ENCODE data around the gene SPINK1.
"Not testable (repeated sequence)": the region's sequence is repeated elsewhere in the genome, so short reads cannot be mapped to it uniquely, and the experiment has no call there.

SPINK1 gene

DNA sequence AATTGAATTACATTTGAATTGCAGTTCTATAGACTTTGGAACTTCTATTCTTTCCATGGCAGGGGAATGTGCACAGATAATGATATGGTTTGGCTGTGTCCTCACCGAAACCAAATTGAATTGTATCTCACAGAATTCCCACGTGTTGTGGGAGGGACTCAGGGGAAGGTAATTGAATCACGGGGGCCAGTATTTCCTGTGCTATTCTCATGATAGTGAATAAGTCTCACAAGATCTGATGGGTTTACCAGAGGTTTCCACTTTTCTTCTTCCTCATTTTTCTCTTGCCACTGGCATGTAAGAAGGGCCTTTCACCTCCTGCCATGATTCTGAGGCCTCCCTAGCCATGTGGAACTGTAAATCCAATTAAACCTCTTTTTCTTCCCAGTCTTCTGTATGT is 28.3 kb downstream of the SPINK1 start:
- not testable (repeated sequence) for DNase-seq

DNA sequence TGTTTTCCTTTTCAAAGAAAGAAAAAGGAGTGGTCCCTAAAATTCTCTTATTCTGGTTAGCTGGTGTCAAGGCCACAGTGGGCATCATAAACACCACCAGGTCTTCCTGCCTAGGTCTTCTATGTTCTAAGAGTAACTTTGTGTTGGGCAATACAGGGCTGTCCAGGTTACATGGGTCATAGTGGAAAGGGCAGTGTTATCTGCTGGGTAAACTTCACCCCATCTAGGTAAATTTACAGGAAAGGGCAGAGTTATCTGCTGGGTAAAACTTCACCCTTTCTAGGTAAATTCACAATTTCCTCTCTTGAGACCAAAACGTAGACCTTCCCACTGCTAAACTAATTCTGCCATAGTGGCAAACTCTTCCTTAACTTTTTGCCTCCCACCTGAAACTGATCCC is 30.0 kb downstream of the SPINK1 start:
- no peak for DNase-seq

DNA sequence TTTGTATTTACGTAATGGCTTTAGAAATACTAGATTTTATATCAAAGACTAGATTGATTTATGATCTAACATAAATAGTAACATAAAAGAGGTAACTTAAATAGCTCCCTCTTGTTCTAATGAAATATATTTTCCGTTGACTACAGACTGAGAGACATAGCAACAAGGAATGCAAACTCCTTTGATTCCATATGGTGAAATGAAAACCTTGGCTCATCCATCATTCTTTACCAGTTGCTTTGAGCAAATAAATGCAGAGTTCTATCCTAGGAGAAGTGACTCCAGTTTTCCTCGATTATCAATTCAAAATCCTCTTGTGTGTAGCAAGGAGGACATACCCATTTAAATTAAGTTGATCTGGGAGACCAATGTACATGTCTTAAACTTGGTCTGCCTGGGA is 31.0 kb downstream of the SPINK1 start:
- DNase-seq, result no peak

DNA sequence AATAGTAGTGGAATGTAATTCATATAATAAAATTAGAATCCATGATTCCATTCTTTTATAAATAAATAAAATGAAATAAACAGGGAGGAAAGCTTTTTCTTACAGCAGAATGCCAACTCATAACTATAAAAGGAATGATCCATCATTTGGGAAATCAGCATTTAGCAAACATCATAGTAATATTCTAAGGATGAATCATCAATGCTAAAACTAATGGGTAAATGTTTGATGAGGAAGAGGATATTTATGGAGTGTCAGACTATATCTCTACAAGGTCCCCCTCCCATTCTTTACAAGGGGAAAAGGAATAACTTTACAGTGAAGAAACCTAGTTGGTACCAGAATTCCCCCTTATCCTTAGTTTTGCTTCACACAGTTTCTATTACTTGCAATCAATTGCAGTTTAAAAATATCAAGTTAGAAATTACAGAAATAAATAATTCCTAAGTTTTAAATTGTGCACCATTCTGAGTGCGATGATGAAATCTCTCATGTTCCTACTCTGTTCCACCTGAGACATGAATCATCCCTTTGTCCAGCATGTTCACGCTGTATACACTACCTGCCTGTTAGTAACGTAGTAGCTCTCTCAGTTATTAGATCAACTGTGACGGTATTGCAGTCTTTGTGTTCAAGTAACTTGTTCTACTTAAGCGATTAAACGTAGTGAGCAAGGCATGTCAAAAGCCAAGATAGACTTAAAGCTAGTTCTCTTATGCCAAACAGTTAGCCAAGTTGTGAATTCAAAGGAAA is 34.7 kb downstream of the SPINK1 start:
- DNase-seq, result no peak

DNA sequence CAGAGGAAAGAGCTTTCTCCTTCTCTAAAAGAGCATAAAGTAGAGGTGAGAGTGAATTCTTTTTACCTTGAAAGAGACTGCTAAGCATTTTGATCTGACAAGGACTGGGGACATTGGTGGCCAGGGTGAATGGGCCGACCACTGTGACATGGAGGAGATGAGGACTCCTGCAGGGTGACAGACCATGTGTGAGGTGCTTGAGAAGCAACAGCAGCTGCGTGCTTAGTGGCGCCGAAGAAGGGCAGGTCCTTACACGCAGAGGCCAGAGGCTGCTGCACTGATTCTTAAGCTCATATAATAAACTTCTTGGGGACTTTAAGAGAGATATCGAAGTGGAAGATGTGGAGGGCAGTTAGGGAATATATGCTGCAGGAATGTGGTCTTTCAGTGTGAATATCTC is 40.3 kb downstream of the SPINK1 start:
- no peak for DNase-seq

DNA sequence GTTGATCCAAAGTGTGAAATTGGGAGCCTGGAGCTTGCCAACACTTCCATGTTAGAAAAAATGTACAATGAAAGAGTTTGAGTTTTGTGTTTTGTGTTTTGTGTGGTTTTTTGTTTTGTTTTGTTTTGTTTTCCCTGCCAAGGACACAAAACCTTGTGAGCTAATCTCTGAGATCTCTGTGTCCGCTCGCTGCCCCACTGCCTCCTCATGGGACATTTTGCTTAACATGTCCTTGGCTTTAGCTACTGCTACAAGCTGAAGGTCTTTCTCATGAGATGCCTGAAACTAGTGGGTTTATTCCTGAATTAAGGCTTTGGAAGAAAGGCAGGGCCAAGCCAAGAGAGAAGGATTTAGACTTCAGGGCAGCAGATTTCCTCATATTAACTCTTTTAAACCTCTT is 41.7 kb downstream of the SPINK1 start:
- no peak for DNase-seq

DNA sequence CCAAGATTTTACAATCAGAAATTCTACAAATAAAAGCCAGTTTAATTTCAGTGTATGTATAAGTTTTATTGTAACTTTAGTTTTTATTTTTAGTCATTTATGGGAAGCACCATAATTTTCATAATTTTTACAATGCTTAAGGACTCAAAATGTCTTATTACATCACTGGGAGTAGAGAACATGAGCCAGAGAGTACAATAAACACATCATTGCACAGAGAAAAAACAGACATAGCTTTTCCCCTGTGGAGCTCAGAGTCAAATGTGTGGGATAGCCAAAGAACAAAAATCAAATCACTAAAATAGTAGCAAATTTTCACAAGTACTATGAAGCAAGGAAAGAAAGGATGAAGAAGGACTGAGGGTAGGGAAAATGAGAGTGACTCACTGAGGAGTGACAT is 43.4 kb downstream of the SPINK1 start:
- no peak for DNase-seq

DNA sequence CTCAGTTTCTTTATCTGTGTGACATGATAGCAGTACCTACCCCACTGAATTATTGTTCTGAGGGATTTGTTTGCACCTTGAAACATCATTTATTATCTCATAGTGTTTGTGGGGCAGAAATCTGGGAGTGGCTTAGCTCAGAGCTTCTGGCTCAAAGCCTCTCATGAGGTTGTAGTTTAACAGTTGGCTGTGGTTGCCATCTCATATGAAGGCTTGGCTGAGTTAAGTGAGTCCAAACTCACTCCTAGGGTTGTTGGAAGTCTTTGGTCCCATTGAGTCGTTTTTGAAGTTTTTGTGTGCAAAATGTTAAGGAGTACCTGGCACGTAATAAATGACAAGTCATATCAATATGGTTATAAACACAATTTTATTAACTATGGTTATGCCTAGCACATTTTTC is 45.3 kb downstream of the SPINK1 start:
- no peak for DNase-seq

DNA sequence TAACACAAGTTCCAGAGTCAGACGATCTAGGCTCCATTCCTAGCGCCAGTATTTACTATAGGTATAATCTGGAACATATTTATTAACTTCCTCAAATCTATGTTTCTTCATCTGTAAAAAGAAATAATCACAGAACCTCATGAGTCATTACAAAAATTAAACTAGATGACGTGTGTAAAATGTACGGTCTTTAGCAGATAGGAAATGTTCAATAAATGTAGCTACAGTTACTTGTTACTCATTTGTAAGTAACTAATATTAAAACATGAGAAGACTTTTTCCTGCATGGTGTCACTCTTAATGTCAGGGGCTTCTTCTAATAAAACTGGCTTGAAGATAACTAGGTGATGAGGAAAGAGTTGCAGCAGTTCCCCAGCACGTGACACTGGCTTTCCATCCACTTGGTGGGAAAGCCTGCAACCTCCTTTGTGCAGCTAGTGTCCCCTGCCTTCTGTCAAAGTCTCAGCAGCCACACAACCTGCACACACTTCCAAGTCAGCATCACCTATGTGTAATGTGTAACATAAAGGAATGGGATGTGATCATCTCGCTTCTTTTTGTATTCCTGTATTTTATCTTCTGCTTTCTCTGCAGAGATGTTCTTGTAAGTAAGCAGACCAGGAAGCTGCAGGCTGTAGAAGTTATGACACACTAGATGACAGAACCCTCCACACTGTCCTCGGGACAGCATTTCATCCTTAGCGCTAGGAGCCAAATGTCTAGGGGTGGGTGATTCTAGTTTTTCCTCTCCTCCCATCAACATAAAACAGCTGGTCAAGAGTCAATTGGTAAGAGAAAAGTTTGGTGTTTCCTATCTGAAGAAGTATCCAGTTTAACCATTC is 47.1 kb downstream of the SPINK1 start:
- DNase-seq, result no peak

DNA sequence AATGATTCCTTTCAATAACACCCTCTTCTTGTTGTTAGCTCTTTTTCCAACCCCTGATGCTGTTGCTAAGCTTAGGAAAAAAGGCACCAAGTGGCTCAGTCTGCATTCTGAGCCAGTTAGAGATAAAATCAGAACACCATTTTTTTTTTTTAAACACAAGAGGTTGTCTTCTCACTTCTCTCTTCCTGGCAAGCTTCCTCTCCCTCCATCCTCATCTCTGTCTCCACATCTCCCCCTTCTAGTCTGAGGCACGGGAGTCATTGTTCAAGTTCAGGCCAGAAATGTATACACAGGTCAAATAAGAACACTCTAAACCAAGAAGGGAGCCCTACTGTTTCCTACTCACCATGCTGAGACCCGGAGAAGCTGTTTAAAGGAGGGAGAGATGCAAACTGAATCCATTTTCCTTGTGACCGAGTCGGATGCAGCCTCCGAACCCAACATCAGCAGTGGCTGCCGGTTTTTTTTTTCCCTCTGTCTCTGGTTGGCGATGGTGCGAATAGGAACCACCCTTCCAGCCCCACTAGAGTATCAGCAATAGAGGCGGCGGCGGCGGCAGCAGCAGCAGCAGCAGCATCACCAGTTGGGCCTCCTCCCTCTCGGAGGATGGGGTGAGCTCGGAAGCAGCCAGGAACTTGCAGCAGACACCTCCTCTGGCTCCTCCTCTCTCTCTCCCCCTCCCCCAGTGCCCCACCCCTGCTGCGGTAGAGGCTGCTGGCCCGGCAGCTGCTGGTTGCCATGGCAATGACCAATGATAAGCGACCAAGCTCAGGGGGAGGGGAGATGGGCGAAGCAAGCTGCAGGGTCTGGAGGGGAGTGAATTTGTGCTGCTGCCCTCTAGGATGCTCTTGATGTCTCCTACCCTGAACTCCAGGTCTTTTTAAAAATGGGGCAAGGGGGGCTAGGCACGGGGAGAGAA is 49.1 kb downstream of the SPINK1 start, which contains the start of gene JAKMIP2:
TSS of gene JAKMIP2 (minus strand) at position 619 of the 919 bp plus-strand sequence. CDS start 110,922 bp downstream, outside the sequence.
- peak; percentile 52 for DNase-seq

DNA sequence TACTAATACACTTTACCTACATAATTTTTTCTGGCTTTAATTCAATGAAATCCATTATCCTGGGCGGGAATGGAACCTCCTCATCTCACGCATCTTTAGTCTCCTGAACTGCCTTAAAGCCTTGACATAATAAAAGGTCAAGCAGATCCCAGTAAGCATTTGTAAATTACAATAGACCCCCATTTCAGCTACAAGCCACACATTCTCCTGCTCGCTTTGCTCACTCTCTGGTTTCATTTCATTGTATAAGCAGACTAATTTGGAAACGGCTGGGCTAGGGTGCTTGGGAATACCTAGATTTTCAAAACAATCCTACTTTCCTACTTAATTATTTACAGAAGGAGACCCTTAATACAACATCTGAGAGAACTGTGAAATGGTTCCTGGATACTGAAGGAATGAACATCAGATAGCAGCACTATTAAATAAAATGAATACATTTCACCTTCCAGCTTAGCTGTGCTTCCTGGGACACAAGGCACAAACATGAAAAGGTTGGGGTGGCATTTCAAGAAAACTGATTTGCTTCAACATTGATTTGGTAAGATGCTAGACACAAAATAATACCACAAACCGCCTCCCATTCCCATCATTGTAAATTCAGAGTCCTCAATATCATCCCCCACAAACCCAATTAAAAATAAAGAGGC is 50.4 kb downstream of the SPINK1 start:
- no peak for DNase-seq

DNA sequence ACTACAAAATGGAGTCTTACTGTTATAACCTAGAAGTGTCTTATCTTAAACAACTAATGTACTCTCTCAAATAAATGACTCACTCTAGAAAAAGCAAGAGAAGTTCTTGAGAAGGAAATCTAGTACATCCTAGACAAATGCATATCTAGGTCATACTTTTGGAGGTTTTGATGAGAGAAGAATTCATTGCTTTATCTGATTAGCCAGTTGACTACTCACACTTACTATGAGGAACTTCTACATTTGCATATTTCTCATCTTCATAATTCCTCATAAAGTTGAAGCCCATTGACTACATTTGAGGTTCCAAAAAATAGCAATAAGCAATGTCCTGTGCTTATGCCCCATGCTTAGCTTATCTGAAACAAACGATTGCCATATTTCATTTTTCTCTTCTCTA is 51.8 kb downstream of the SPINK1 start:
- DNase-seq, result no peak

DNA sequence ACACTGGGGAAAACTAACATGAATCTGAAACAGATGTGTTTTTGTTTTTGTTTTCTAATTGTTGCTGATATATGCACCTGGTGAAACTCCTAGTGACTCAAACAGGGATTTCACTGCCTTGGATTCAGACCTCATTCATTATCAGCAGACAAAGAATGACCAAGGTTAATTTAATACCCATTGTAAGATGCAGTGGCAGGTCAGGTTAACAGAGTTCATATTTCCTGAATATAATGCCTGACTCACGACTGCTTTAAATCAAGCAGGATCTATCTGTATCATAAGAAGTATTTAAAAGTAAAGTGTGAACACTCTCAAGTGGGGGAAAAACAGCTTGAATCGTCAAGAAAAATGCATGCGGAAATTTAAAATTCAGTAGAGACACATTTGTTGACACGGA is 54.5 kb downstream of the SPINK1 start:
- DNase-seq, result no peak

Measured in stimulated activated CD4-positive, alpha-beta T cell treated with anti-CD3 and anti-CD28 coated beads, Interleukin-12 subunit alpha, Interleukin-12 subunit beta, amount 100 ng/mL, for 4 hours (primary cell).